Mammary epithelial cell (primary cell): ENCODE data around the gene ATP2C2.

Experiments
- EZH2 ChIP-seq: IDR thresholded peaks from 2 replicates; pipeline ENCODE4 v1.6.1; 2012; ENCODE audit warnings: low read length, inconsistent platforms, borderline replicate concordance
- TF ChIP-seq, protein P1 (sequence below), 2 donors: IDR thresholded peaks in 1 of 2; conservative IDR thresholded peaks in 1 of 2; 2 replicates each; pipeline ENCODE4 v1.5.1; 2011 to 2012; ENCODE audit warnings: inconsistent platforms in 2 of 2, low read length in 2 of 2, mild to moderate bottlenecking in 2 of 2, control low read depth in 1 of 2, low read depth in 1 of 2; ENCODE audit not compliant: insufficient read depth in 1 of 2; ENCODE audit errors: extremely low read depth in 1 of 2

DNA sequence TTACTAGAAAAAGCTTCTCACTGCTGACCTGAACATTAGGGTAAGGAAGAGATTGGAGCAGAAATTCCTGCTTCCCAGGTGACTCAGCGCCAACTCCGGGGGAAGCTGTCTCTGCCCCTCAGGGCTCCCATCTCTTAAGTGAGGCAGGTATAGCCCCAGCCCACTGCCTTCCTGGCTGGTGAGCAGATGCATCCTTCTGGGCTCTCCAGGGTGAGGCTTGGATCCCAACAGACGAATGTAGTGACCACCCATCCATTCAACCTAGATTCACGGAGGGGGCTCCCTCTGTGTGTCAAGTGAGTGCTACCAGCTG lies 3.2 kb downstream of the ATP2C2 start:
- TF ChIP-seq, protein P1, sequence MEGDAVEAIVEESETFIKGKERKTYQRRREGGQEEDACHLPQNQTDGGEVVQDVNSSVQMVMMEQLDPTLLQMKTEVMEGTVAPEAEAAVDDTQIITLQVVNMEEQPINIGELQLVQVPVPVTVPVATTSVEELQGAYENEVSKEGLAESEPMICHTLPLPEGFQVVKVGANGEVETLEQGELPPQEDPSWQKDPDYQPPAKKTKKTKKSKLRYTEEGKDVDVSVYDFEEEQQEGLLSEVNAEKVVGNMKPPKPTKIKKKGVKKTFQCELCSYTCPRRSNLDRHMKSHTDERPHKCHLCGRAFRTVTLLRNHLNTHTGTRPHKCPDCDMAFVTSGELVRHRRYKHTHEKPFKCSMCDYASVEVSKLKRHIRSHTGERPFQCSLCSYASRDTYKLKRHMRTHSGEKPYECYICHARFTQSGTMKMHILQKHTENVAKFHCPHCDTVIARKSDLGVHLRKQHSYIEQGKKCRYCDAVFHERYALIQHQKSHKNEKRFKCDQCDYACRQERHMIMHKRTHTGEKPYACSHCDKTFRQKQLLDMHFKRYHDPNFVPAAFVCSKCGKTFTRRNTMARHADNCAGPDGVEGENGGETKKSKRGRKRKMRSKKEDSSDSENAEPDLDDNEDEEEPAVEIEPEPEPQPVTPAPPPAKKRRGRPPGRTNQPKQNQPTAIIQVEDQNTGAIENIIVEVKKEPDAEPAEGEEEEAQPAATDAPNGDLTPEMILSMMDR (conservative IDR thresholded peaks at IDR 0.05 in 1 of 2, IDR thresholded peaks at IDR 0.05 in 1 of 2; ENCODE audit: extremely low read depth in 1 of 2, insufficient read depth in 1 of 2, low read depth in 1 of 2, low read length in 2 of 2), result no peak
- no peak for TF ChIP-seq EZH2
